HepG2 (cell line): ENCODE results near the gene RPP25L. TPM values are rescaled to one million over a fixed set of nuclear protein-coding genes. Genes with fewer than 3 reads are reported as not detected.

ENCODE experiments used
- CHCHD3 ChIP-seq: sonication (generic); formaldehyde crosslinking; IDR thresholded peaks from 2 replicates; pipeline ENCODE4 v1.8.0; 2022; ENCODE audit warnings: mild to moderate bottlenecking, missing genetic modification reagents, moderate library complexity
- ELF3 ChIP-seq: IDR thresholded peaks from 2 replicates; pipeline ENCODE4 v1.6.1; 2016; ENCODE audit warnings: missing genetic modification reagents, missing compliant biosample characterization
- ETV5 ChIP-seq: IDR thresholded peaks from 2 replicates; pipeline ENCODE4 v1.6.1; 2018; ENCODE audit warnings: missing biosample characterization, missing genetic modification reagents, inconsistent platforms, borderline replicate concordance
- GTF2F1 ChIP-seq: fragments of 150-350 bp; IDR thresholded peaks from 2 replicates; pipeline ENCODE4 v1.6.1; 2014; ENCODE audit warnings: low read length
- HOXA7 ChIP-seq: sonication (generic); formaldehyde crosslinking; IDR thresholded peaks from 2 replicates; pipeline ENCODE4 v1.8.1; 2022; ENCODE audit warnings: mild to moderate bottlenecking, missing genetic modification reagents, moderate library complexity
- KDM5A ChIP-seq: fragments of 200-600 bp; sonication (generic); IDR thresholded peaks from 2 replicates; pipeline ENCODE4 v1.7.0; 2018; ENCODE audit warnings: antibody characterized with exemption, mild to moderate bottlenecking, low read length, borderline replicate concordance
- MATR3 ChIP-seq: sonication (generic); formaldehyde crosslinking; IDR thresholded peaks from 2 replicates; pipeline ENCODE4 v1.4.0; 2020; ENCODE audit warnings: missing genetic modification reagents
- RBAK ChIP-seq: sonication (generic); formaldehyde crosslinking; IDR thresholded peaks from 2 replicates; pipeline ENCODE4 v1.5.1; 2020; ENCODE audit warnings: mild to moderate bottlenecking, missing genetic modification reagents
- TOE1 ChIP-seq: sonication (generic); formaldehyde crosslinking; IDR thresholded peaks from 2 replicates; pipeline ENCODE4 v1.4.0; 2020; ENCODE audit warnings: mild to moderate bottlenecking, missing genetic modification reagents
- ZNF235 ChIP-seq: sonication (generic); formaldehyde crosslinking; IDR thresholded peaks from 2 replicates; pipeline ENCODE4 v1.8.1; 2023; ENCODE audit warnings: mild to moderate bottlenecking, missing genetic modification reagents, borderline replicate concordance
- ZNF570 ChIP-seq: sonication (generic); formaldehyde crosslinking; IDR thresholded peaks from 2 replicates; pipeline ENCODE4 v1.4.0; 2020; ENCODE audit warnings: mild to moderate bottlenecking, missing genetic modification reagents, borderline replicate concordance
- ZNF678 ChIP-seq: sonication (generic); formaldehyde crosslinking; IDR thresholded peaks from 2 replicates; pipeline ENCODE4 v1.4.0; 2020; ENCODE audit warnings: mild to moderate bottlenecking, missing genetic modification reagents
- ZNF768 ChIP-seq: sonication (generic); formaldehyde crosslinking; IDR thresholded peaks from 2 replicates; pipeline ENCODE4 v1.4.0; 2020; ENCODE audit warnings: missing genetic modification reagents
- ZNF781 ChIP-seq: sonication (generic); formaldehyde crosslinking; IDR thresholded peaks from 2 replicates; pipeline ENCODE4 v1.5.1; 2020; ENCODE audit warnings: borderline replicate concordance, mild to moderate bottlenecking, missing genetic modification reagents; ENCODE audit errors: not compliant biosample characterization
- ZSCAN29 ChIP-seq: sonication (generic); formaldehyde crosslinking; conservative IDR thresholded peaks from 2 replicates; pipeline ENCODE4 v1.4.0; 2020; ENCODE audit warnings: mild to moderate bottlenecking, missing genetic modification reagents
- polyA plus RNA-seq, 8 experiments: library from polyadenylated mRNA; depleted of rRNA in 3 of 8; stranded (reverse) in 7 of 8; unstranded in 1 of 8; fragments of >200 nt; fragmentation: Illumina TruSeq in 4 of 8; extraction: Trizol in 4 of 8; gene quantifications; 2 replicates each; pipeline versions ENCODE4 v1.2.1 to v1.2.3, GENCODE V29; 2011 to 2016; ENCODE audit warnings: low read depth in 4 of 8, missing spikeins in 1 of 8, mixed read lengths in 1 of 8; ENCODE audit not compliant: insufficient read depth in 1 of 8
- total RNA-seq, 5 experiments: library from RNA; depleted of rRNA; stranded (reverse); fragments of >200 nt; fragmentation: Illumina TruSeq; extraction: Trizol; gene quantifications; 2 replicates each; pipeline ENCODE4 v1.2.3, GENCODE V29; 2016; ENCODE audit warnings: low read depth in 1 of 5
- TF ChIP-seq, protein P1 (sequence below): sonication (generic); formaldehyde crosslinking; IDR thresholded peaks from 2 replicates; pipeline ENCODE4 v1.4.0; 2020; ENCODE audit warnings: missing genetic modification reagents, borderline replicate concordance
- TF ChIP-seq, protein P2 (sequence below): sonication (generic); formaldehyde crosslinking; IDR thresholded peaks from 2 replicates; pipeline ENCODE4 v1.4.0; 2020; ENCODE audit warnings: mild to moderate bottlenecking, missing genetic modification reagents
- TF ChIP-seq, protein P3 (sequence below): IDR thresholded peaks from 2 replicates; pipeline ENCODE4 v1.6.1; 2012; ENCODE audit warnings: low read length, improper control_type of control experiment
- TF ChIP-seq, protein P4 (sequence below): sonication (generic); formaldehyde crosslinking; IDR thresholded peaks from 2 replicates; pipeline ENCODE4 v1.4.0; 2020; ENCODE audit warnings: missing genetic modification reagents, borderline replicate concordance

The RPP25L gene
- total and polyA plus RNA-seq, 2 of the 13 experiments (the other 11 are each of a cell fraction or from before 2014, with no cell fraction given): 24.5 to 27.3 TPM

DNA sequence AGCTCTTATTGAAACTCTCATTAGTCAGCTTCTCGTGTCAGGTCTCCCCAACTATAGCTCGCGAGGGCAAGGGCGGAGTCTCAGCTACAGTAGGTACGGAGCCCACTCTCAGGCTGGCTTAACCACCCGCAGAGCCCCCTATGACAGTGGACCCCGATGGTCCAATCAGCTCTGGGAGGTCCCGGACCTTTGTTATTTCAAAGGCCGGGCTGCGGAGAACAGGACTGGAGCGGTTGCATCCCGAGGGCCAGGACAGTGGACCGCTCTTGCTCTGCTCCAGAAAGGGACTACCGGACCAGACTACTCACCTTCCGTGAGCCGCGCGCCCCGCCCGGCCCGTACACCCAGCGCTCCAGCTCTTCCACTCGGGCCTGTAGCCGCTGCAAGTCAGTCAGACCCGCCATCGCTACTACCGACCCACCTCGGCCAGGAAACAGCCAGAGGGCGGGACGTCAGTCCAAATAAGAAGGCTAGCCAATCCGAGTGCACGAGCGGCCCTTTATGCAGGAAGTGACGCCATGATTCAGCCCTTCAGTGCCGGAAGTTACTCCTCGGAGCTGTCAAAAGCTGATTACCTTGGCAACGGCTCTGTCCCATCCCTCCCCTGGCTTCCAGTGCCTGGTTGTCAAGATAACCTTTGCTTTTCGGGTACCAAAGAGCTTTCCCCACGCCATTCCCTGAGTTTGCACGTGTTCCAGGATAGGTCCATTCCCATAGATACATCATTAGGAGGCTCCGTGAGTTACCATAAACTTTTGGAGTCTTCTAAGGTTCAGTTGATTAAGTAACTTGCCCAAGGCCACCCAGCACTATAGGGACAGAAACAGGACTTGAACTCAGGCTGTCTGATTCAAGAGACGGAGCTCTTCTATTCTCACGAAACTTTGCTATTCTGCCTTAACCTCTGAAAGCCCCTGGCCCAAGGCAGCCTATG is 8.4 kb upstream of the RPP25L start, which contains the start of gene DCTN3 (continued):
- TF ChIP-seq, protein P1, sequence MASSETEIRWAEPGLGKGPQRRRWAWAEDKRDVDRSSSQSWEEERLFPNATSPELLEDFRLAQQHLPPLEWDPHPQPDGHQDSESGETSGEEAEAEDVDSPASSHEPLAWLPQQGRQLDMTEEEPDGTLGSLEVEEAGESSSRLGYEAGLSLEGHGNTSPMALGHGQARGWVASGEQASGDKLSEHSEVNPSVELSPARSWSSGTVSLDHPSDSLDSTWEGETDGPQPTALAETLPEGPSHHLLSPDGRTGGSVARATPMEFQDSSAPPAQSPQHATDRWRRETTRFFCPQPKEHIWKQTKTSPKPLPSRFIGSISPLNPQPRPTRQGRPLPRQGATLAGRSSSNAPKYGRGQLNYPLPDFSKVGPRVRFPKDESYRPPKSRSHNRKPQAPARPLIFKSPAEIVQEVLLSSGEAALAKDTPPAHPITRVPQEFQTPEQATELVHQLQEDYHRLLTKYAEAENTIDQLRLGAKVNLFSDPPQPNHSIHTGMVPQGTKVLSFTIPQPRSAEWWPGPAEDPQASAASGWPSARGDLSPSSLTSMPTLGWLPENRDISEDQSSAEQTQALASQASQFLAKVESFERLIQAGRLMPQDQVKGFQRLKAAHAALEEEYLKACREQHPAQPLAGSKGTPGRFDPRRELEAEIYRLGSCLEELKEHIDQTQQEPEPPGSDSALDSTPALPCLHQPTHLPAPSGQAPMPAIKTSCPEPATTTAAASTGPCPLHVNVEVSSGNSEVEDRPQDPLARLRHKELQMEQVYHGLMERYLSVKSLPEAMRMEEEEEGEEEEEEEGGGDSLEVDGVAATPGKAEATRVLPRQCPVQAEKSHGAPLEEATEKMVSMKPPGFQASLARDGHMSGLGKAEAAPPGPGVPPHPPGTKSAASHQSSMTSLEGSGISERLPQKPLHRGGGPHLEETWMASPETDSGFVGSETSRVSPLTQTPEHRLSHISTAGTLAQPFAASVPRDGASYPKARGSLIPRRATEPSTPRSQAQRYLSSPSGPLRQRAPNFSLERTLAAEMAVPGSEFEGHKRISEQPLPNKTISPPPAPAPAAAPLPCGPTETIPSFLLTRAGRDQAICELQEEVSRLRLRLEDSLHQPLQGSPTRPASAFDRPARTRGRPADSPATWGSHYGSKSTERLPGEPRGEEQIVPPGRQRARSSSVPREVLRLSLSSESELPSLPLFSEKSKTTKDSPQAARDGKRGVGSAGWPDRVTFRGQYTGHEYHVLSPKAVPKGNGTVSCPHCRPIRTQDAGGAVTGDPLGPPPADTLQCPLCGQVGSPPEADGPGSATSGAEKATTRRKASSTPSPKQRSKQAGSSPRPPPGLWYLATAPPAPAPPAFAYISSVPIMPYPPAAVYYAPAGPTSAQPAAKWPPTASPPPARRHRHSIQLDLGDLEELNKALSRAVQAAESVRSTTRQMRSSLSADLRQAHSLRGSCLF (CRISPR knock-in tag): no peak
- TF ChIP-seq KDM5A (peak; percentile 75), ZNF678 (CRISPR knock-in tag) (no peak), ZSCAN29 (CRISPR knock-in tag) (no peak), ZNF570 (CRISPR knock-in tag) (no peak), HOXA7 (CRISPR knock-in tag) (no peak), ETV5 (CRISPR knock-in tag) (no peak; the same call in 1 of the 2 replicates), ELF3 (CRISPR knock-in tag) (no peak), CHCHD3 (CRISPR knock-in tag) (no peak), ZNF235 (CRISPR knock-in tag) (no peak), MATR3 (CRISPR knock-in tag) (no peak), GTF2F1 (no peak), ZNF781 (CRISPR knock-in tag) (no peak), ZNF768 (CRISPR knock-in tag) (no peak; the same call in 1 of the 2 replicates), TOE1 (CRISPR knock-in tag) (no peak), RBAK (CRISPR knock-in tag) (no peak)
- TF ChIP-seq, protein P2, sequence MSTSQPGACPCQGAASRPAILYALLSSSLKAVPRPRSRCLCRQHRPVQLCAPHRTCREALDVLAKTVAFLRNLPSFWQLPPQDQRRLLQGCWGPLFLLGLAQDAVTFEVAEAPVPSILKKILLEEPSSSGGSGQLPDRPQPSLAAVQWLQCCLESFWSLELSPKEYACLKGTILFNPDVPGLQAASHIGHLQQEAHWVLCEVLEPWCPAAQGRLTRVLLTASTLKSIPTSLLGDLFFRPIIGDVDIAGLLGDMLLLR: no peak
- TF ChIP-seq, protein P3, sequence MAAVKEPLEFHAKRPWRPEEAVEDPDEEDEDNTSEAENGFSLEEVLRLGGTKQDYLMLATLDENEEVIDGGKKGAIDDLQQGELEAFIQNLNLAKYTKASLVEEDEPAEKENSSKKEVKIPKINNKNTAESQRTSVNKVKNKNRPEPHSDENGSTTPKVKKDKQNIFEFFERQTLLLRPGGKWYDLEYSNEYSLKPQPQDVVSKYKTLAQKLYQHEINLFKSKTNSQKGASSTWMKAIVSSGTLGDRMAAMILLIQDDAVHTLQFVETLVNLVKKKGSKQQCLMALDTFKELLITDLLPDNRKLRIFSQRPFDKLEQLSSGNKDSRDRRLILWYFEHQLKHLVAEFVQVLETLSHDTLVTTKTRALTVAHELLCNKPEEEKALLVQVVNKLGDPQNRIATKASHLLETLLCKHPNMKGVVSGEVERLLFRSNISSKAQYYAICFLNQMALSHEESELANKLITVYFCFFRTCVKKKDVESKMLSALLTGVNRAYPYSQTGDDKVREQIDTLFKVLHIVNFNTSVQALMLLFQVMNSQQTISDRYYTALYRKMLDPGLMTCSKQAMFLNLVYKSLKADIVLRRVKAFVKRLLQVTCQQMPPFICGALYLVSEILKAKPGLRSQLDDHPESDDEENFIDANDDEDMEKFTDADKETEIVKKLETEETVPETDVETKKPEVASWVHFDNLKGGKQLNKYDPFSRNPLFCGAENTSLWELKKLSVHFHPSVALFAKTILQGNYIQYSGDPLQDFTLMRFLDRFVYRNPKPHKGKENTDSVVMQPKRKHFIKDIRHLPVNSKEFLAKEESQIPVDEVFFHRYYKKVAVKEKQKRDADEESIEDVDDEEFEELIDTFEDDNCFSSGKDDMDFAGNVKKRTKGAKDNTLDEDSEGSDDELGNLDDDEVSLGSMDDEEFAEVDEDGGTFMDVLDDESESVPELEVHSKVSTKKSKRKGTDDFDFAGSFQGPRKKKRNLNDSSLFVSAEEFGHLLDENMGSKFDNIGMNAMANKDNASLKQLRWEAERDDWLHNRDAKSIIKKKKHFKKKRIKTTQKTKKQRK: no peak
- TF ChIP-seq, protein P4, sequence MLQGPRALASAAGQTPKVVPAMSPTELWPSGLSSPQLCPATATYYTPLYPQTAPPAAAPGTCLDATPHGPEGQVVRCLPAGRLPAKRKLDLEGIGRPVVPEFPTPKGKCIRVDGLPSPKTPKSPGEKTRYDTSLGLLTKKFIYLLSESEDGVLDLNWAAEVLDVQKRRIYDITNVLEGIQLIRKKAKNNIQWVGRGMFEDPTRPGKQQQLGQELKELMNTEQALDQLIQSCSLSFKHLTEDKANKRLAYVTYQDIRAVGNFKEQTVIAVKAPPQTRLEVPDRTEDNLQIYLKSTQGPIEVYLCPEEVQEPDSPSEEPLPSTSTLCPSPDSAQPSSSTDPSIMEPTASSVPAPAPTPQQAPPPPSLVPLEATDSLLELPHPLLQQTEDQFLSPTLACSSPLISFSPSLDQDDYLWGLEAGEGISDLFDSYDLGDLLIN (CRISPR knock-in tag): no peak
